MCF 10A (cell line): ENCODE data around the gene LSM4. TPM values are rescaled to one million over a fixed set of nuclear protein-coding genes. Genes with fewer than 3 reads are reported as not detected.
"Not testable (repeated sequence)": the region's sequence is repeated elsewhere in the genome, so short reads cannot be mapped to it uniquely, and the experiment has no call there.

Experiments
- BruUV-seq: library from RNA; stranded (reverse); fragments of 400-500 nt; replicated peaks from 2 replicates; lab custom pipeline; 2021; lab: Mats Ljungman, UMichigan
- CTCF ChIA-PET: fragments of 300-600 bp; sonication (Branson Sonifier 250); formaldehyde crosslinking; extraction: SDS; loops from one replicate; lab custom pipeline; 2021; ENCODE audit warnings: antibody characterized with exemption, inconsistent platforms; lab: Yijun Ruan, JAX
- POLR2A ChIA-PET: fragments of 300-600, 350-650 bp; sonication (Branson Sonifier 250); formaldehyde crosslinking; extraction: SDS; loops from one replicate; lab custom pipeline; 2020; ENCODE audit warnings: antibody characterized with exemption, inconsistent platforms; lab: Yijun Ruan, JAX
- DNase-seq: peaks from one replicate; pipeline ENCODE4 v3.0.0-alpha.2; 2018; ENCODE audit not compliant: unreplicated experiment
- H3K27ac Mint-ChIP-seq: one replicate; pipeline ENCODE4 v1.8.0; 2022; ENCODE audit warnings: mild to moderate bottlenecking, low read depth, mixed read lengths; ENCODE audit not compliant: unreplicated experiment
- H3K27me3 Mint-ChIP-seq: one replicate; pipeline ENCODE4 v1.8.0; 2022; ENCODE audit warnings: mixed read lengths; ENCODE audit not compliant: insufficient read depth, unreplicated experiment
- H3K36me3 Mint-ChIP-seq: one replicate; pipeline ENCODE4 v1.8.0; 2022; ENCODE audit warnings: mild to moderate bottlenecking, moderate library complexity, mixed read lengths; ENCODE audit not compliant: insufficient read depth, unreplicated experiment
- H3K4me1 Mint-ChIP-seq: one replicate; pipeline ENCODE4 v1.8.0; 2022; ENCODE audit warnings: mixed read lengths; ENCODE audit not compliant: insufficient read depth, unreplicated experiment
- H3K4me3 Mint-ChIP-seq: one replicate; pipeline ENCODE4 v1.8.0; 2022; ENCODE audit warnings: mild to moderate bottlenecking, moderate library complexity, mixed read lengths; ENCODE audit not compliant: unreplicated experiment
- H3K9me3 Mint-ChIP-seq: one replicate; pipeline ENCODE4 v1.8.0; 2022; ENCODE audit warnings: mixed read lengths; ENCODE audit not compliant: unreplicated experiment
- CTCF ChIP-seq: fragments of 200-600 bp; IDR thresholded peaks from one replicate; pipeline ENCODE4 v1.8.0; 2022; ENCODE audit warnings: antibody characterized with exemption, mild to moderate bottlenecking; ENCODE audit not compliant: unreplicated experiment
- intact Hi-C: fragments of 100-400 bp; cut with micrococcal nuclease; formaldehyde crosslinking; loops from 2 replicates; pipeline ENCODE4 v1.14.1; 2022
- total RNA-seq: library from RNA; stranded (reverse); gene quantifications from 2 replicates; pipeline ENCODE4 v1.2.3, GENCODE V29; 2022

Gene LSM4
- total RNA-seq, 1 experiment from 2014 or later: 193 TPM

- no TSS peak for BruUV-seq
- POLR2A ChIA-PET: interaction anchor here (0.6 to 7.6 kb wide), 16 partner anchors 8 to 192 kb away, joined by 3 to 178 read pairs (median 4); partner anchors contain the start of genes IQCN, JUND, MPV17L2 and PGPEP1
These were observed 5.6 kb upstream of the LSM4 start for GRCh38 chr19:18328340-18329034.

DNA sequence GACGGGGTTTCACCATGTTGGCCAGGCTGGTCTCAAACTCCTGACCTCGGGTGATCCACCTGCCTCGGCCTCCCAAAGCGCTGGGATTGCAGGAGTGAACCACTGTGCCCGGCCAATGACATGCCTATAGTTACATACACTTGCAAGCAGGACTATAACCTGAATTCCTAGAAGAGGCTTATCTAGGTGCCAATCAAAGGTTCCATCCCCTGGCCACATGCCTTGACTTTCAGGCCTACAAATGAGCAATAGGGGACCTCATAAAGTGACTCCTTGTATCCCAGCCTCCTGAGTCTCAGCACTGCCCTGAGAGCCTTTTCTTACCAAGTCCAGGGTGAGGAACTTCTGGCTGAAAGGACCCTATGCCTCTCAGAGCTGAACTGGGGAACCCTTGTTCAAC is 3.9 kb upstream of the LSM4 start:
- Mint-ChIP-seq H3K4me1 (peaks cover 26% of the 10 kb centered on the region), H3K36me3 (peaks cover 13% of the 10 kb centered on the region), H3K27me3 (no peaks in the 10 kb centered on the region), H3K4me3 (no peak overlapping the region), H3K27ac (no peak overlapping the region), H3K9me3 (no peaks in the 10 kb centered on the region)
- no peak for DNase-seq
- TF ChIP-seq CTCF: no peak
- ChIA-PET POLR2A (interaction anchor here (0.6 to 7.6 kb wide), 3 partner anchors 46 to 53 kb away, joined by 3 to 178 read pairs (median 3); partner anchors contain the start of genes IQCN and JUND), CTCF (interaction anchor here (0.6 to 7.7 kb wide), 8 partner anchors 34 to 152 kb away, joined by 3 to 257 read pairs (median 4); partner anchors contain the start of genes JUND and SSBP4)
- intact Hi-C loops: loop anchor here (10.0 kb wide), 1 partner anchor 212 kb away; no protein-coding TSS in a partner anchor
- no TSS peak for BruUV-seq

More at GRCh38 chr19:18328340-18329034, 5.6 kb upstream of the LSM4 start:
- Mint-ChIP-seq H3K27me3 (no peaks in the 10 kb centered on the region), H3K36me3 (peaks cover 7% of the 10 kb centered on the region), H3K9me3 (no peaks in the 10 kb centered on the region), H3K4me1 (peaks cover 12% of the 10 kb centered on the region), H3K27ac (no peak overlapping the region), H3K4me3 (peak overlapping the region; percentile 67)
- TF ChIP-seq CTCF: peak; percentile 80
- peak; percentile 99 for DNase-seq
- CTCF ChIA-PET: interaction anchor here (0.5 to 7.7 kb wide), 54 partner anchors 8 to 1506 kb away, joined by 3 to 257 read pairs (median 4); partner anchors contain the start of genes JUND, LRRC25 and SSBP4
- intact Hi-C loops: loop anchor here (1.0 to 10.0 kb wide), 3 partner anchors 49 to 214 kb away; partner anchors contain the start of gene RAB3A

DNA sequence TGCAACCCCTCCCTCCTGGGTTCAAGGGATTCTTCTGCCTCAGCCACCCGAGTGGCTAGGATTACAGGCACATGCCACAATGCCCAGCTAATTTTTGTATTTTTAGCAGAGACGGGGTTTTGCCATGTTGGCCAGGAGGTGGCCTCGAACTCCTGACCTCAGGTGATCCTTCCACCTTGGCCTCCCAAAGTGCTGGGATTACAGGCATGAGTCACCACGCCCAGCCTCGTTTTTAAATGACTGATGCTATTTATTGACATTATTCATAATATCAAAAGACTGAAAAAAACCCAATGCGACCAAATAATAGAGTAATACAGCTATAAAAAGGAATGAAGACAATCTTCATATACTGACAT is 1.5 kb upstream of the LSM4 start:
- H3K27me3 Mint-ChIP-seq, H3K9me3 Mint-ChIP-seq, BruUV-seq, DNase-seq: not testable (repeated sequence)
- CTCF ChIA-PET: interaction anchor here (0.6 to 7.7 kb wide), 7 partner anchors 8 to 117 kb away, joined by 3 to 257 read pairs (median 3); partner anchors contain the start of gene JUND
- H3K36me3 Mint-ChIP-seq: peaks cover 13% of the 10 kb centered on the region
- peak overlapping the region; percentile 91 for H3K27ac Mint-ChIP-seq
- H3K4me3 Mint-ChIP-seq: peak overlapping the region; percentile 83
- intact Hi-C loops: loop anchor here (10.0 kb wide), 1 partner anchor 210 kb away; no protein-coding TSS in a partner anchor
- POLR2A ChIA-PET: interaction anchor here (1.0 to 7.6 kb wide), 4 partner anchors 21 to 132 kb away, joined by 5 to 178 read pairs (median 6); partner anchors contain the start of genes IQCN, JUND and MPV17L2
- peaks cover 39% of the 10 kb centered on the region for H3K4me1 Mint-ChIP-seq

DNA sequence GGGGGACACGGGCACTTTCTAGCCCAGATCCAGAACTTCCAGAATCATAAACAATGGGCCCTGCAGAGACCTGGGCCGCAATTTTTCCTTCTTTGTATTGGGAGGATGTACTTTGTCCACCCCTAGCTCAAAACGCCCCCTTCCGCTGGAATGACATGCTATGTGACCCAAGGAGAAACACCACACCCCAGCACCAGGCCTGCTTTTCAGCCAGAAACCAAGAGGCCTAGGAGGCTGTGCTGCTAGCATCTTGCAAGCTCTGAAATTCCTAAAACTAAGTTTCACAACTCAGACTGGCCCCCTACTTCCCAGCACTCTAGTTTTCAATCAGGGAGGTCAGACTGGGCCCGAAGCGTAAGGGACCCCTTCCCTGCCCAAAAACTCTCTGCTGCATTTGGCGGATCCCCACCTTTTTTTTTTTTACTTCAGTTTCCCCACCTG is 538 bp downstream of the LSM4 start:
- H3K36me3 Mint-ChIP-seq: peaks cover 8% of the 10 kb centered on the region
- H3K4me3 Mint-ChIP-seq: peak overlapping the region; percentile 83
- H3K9me3 Mint-ChIP-seq: no peaks in the 10 kb centered on the region
- BruUV-seq: TSS peak; percentile 61
- H3K4me1 Mint-ChIP-seq: peaks cover 33% of the 10 kb centered on the region
- H3K27ac Mint-ChIP-seq: peak overlapping the region; percentile 77
- peak; percentile 57 for DNase-seq
- ChIA-PET CTCF (interaction anchor here (0.5 to 4.0 kb wide), 15 partner anchors 10 to 1107 kb away, joined by 3 to 40 read pairs (median 3); no protein-coding TSS in a partner anchor), POLR2A (interaction anchor here (0.5 to 5.2 kb wide), 26 partner anchors 10 to 1141 kb away, joined by 3 to 175 read pairs (median 4); partner anchors contain the start of genes IQCN, JUND, MPV17L2 and PGPEP1)
- intact Hi-C loops: loop anchor here (10.0 kb wide), 1 partner anchor 208 kb away; no protein-coding TSS in a partner anchor
- no peaks in the 10 kb centered on the region for H3K27me3 Mint-ChIP-seq
- TF ChIP-seq CTCF: no peak
